ENCODE measurements around the gene C19orf33.
"Not testable (repeated sequence)": the region's sequence is repeated elsewhere in the genome, so short reads cannot be mapped to it uniquely, and the experiment has no call there.

Gene C19orf33

GRCh38 chr19:38303517-38304351, at the start of gene C19orf33:
C19orf33 (plus strand) TSS chr19:38304251; CDS start chr19:38304262, 11 bp downstream.
- H3K4me3 Mint-ChIP-seq: no peak within 1 kb of the TSS
- H3K36me3 Mint-ChIP-seq (ENCODE audit: low read depth): peaks cover 32% of the 10 kb centered on the region
- H3K27me3 Mint-ChIP-seq: no peaks in the 10 kb centered on the region
- DNase-seq: no peak
- no peak within 1 kb of the TSS for H3K27ac Mint-ChIP-seq
- H3K9me3 Mint-ChIP-seq: no peaks in the 10 kb centered on the region
- no peaks in the 10 kb centered on the region for H3K4me1 Mint-ChIP-seq (ENCODE audit: low read depth)

GRCh38 chr19:38255383-38256014, 48.6 kb upstream of the C19orf33 start:
- Mint-ChIP-seq H3K27me3 (peaks cover 31% of the 10 kb centered on the region), H3K36me3 (ENCODE audit: low read depth) (no peaks in the 10 kb centered on the region), H3K4me3 (no peak overlapping the region), H3K9me3 (no peaks in the 10 kb centered on the region), H3K27ac (no peak overlapping the region), H3K4me1 (ENCODE audit: low read depth) (peaks cover 5% of the 10 kb centered on the region)
- no peak for DNase-seq

GRCh38 chr19:38261942-38262341, 42.1 kb upstream of the C19orf33 start:
- peaks cover 31% of the 10 kb centered on the region for H3K4me1 Mint-ChIP-seq (ENCODE audit: low read depth)
- H3K27ac Mint-ChIP-seq; H3K4me3 Mint-ChIP-seq; H3K27me3 Mint-ChIP-seq; DNase-seq; H3K9me3 Mint-ChIP-seq; H3K36me3 Mint-ChIP-seq (ENCODE audit: low read depth): not testable (repeated sequence)

- Mint-ChIP-seq H3K27me3 (peaks cover 4% of the 10 kb centered on the region), H3K4me3 (peak overlapping the region; percentile 23), H3K36me3 (ENCODE audit: low read depth) (peaks cover 1% of the 10 kb centered on the region), H3K9me3 (no peaks in the 10 kb centered on the region), H3K4me1 (ENCODE audit: low read depth) (peaks cover 34% of the 10 kb centered on the region), H3K27ac (peak overlapping the region; percentile 24)
- no peak for DNase-seq
These were observed 41.3 kb upstream of the C19orf33 start for GRCh38 chr19:38262585-38263268.

GRCh38 chr19:38263689-38264485, 40.2 kb upstream of the C19orf33 start:
- peak overlapping the region; percentile 78 for H3K4me3 Mint-ChIP-seq
- peak; percentile 82 for DNase-seq
- H3K9me3 Mint-ChIP-seq: no peaks in the 10 kb centered on the region
- H3K4me1 Mint-ChIP-seq (ENCODE audit: low read depth): peaks cover 36% of the 10 kb centered on the region
- H3K36me3 Mint-ChIP-seq (ENCODE audit: low read depth): peaks cover 1% of the 10 kb centered on the region
- H3K27ac Mint-ChIP-seq: peak overlapping the region; percentile 91
- H3K27me3 Mint-ChIP-seq: no peaks in the 10 kb centered on the region

- no peak for DNase-seq
- Mint-ChIP-seq H3K4me3 (peak within 1 kb of the TSS; percentile 78), H3K27me3 (no peaks in the 10 kb centered on the region), H3K36me3 (ENCODE audit: low read depth) (peaks cover 1% of the 10 kb centered on the region), H3K9me3 (no peaks in the 10 kb centered on the region), H3K27ac (peak within 1 kb of the TSS; percentile 91), H3K4me1 (ENCODE audit: low read depth) (peaks cover 36% of the 10 kb centered on the region)
These were observed 39.4 kb upstream of the C19orf33 start, which contains the start of gene SPINT2 for GRCh38 chr19:38264486-38265212. SPINT2 (plus strand) TSS chr19:38264573; CDS start chr19:38264893, 320 bp downstream.

GRCh38 chr19:38265213-38265861, 38.7 kb upstream of the C19orf33 start:
- Mint-ChIP-seq H3K36me3 (ENCODE audit: low read depth) (peaks cover 1% of the 10 kb centered on the region), H3K27me3 (no peaks in the 10 kb centered on the region), H3K27ac (peak overlapping the region; percentile 53), H3K9me3 (no peaks in the 10 kb centered on the region), H3K4me3 (peak overlapping the region; percentile 74), H3K4me1 (ENCODE audit: low read depth) (peaks cover 41% of the 10 kb centered on the region)
- no peak for DNase-seq

- Mint-ChIP-seq H3K9me3 (no peaks in the 10 kb centered on the region), H3K36me3 (ENCODE audit: low read depth) (peaks cover 1% of the 10 kb centered on the region), H3K27ac (peak overlapping the region; percentile 53), H3K27me3 (no peaks in the 10 kb centered on the region), H3K4me3 (peak overlapping the region; percentile 74), H3K4me1 (ENCODE audit: low read depth) (peaks cover 46% of the 10 kb centered on the region)
- no peak for DNase-seq
These were observed 38.1 kb upstream of the C19orf33 start for GRCh38 chr19:38265921-38266429.

GRCh38 chr19:38266981-38267597, 37.0 kb upstream of the C19orf33 start:
- Mint-ChIP-seq H3K4me3 (no peak overlapping the region), H3K36me3 (ENCODE audit: low read depth) (peaks cover 1% of the 10 kb centered on the region), H3K9me3 (no peaks in the 10 kb centered on the region), H3K27ac (no peak overlapping the region), H3K27me3 (no peaks in the 10 kb centered on the region), H3K4me1 (ENCODE audit: low read depth) (peaks cover 46% of the 10 kb centered on the region)
- DNase-seq: no peak

GRCh38 chr19:38267761-38268483, 36.1 kb upstream of the C19orf33 start:
- peak overlapping the region; percentile 41 for H3K27ac Mint-ChIP-seq
- H3K36me3 Mint-ChIP-seq (ENCODE audit: low read depth): peaks cover 1% of the 10 kb centered on the region
- no peaks in the 10 kb centered on the region for H3K27me3 Mint-ChIP-seq
- no peaks in the 10 kb centered on the region for H3K9me3 Mint-ChIP-seq
- peaks cover 43% of the 10 kb centered on the region for H3K4me1 Mint-ChIP-seq (ENCODE audit: low read depth)
- H3K4me3 Mint-ChIP-seq: no peak overlapping the region
- no peak for DNase-seq

GRCh38 chr19:38268539-38268938, 35.5 kb upstream of the C19orf33 start:
- Mint-ChIP-seq H3K9me3 (no peaks in the 10 kb centered on the region), H3K4me3 (no peak overlapping the region), H3K27ac (no peak overlapping the region), H3K36me3 (ENCODE audit: low read depth) (peaks cover 1% of the 10 kb centered on the region), H3K4me1 (ENCODE audit: low read depth) (peaks cover 38% of the 10 kb centered on the region), H3K27me3 (no peaks in the 10 kb centered on the region)
- DNase-seq: no peak

- peaks cover 24% of the 10 kb centered on the region for H3K4me1 Mint-ChIP-seq (ENCODE audit: low read depth)
- H3K4me3 Mint-ChIP-seq: no peak overlapping the region
- H3K9me3 Mint-ChIP-seq: no peaks in the 10 kb centered on the region
- H3K27ac Mint-ChIP-seq: peak overlapping the region; percentile 55
- H3K27me3 Mint-ChIP-seq: no peaks in the 10 kb centered on the region
- no peaks in the 10 kb centered on the region for H3K36me3 Mint-ChIP-seq (ENCODE audit: low read depth)
- DNase-seq: no peak
These were observed 33.4 kb upstream of the C19orf33 start for GRCh38 chr19:38270587-38271167.
